Endothelial cell of umbilical vein (primary cell): Measurements from ENCODE around the gene DCLK2. TPM values are rescaled to one million over a fixed set of nuclear protein-coding genes. Genes with fewer than 3 reads are reported as not detected.

Experiments used
- BruUV-seq: library from RNA; stranded (reverse); fragments of 400-500 nt; replicated peaks from 2 replicates; lab custom pipeline; 2021; lab: Mats Ljungman, UMichigan
- CTCF ChIA-PET: fragments of 300-600, 350-600 bp; sonication (Branson Sonifier 250); formaldehyde crosslinking; loops from one replicate; lab custom pipeline; 2021; ENCODE audit warnings: antibody characterized with exemption, inconsistent platforms; lab: Charles Lee
- POLR2A ChIA-PET: fragments of 300-600, 350-600 bp; sonication (Branson Sonifier 250); formaldehyde crosslinking; loops from one replicate; lab custom pipeline; 2021; ENCODE audit warnings: antibody characterized with exemption, inconsistent platforms; lab: Charles Lee
- DNase-seq: peaks from one replicate; pipeline ENCODE4 v3.0.0-alpha.2; 2011; ENCODE audit warnings: low read depth, low spot score
- FAIRE-seq: peaks from 2 replicates; lab custom pipeline; 2011; peaks lifted over from hg19 to GRCh38; lab: Jason Lieb, UNC
- H2AFZ ChIP-seq: 2 replicates; pipeline ENCODE4 v1.6.0; 2012; ENCODE audit warnings: low read depth, low read length, control low read depth, inconsistent platforms
- H3K27ac ChIP-seq: 2 replicates; pipeline ENCODE4 v1.5.1; 2011; ENCODE audit warnings: low read depth, mild to moderate bottlenecking, control low read depth, low read length, moderate library complexity; ENCODE audit not compliant: insufficient read depth
- H3K27me3 ChIP-seq, 2 experiments: 2 replicates each; pipeline versions ENCODE4 v1.6.0 to v1.6.1; 2011; ENCODE audit warnings: low read length in 2 of 2, mixed read lengths in 1 of 2; ENCODE audit not compliant: control insufficient read depth in 2 of 2, insufficient read depth in 2 of 2
- H3K36me3 ChIP-seq, 2 experiments: 2 replicates in 1 of 2; 3 replicates in 1 of 2; pipeline ENCODE4 v1.5.1; 2011; ENCODE audit warnings: low read length in 2 of 2, mild to moderate bottlenecking in 1 of 2, moderate library complexity in 1 of 2; ENCODE audit not compliant: control insufficient read depth in 2 of 2, insufficient read depth in 2 of 2; ENCODE audit errors: extremely low read depth in 1 of 2
- H3K4me1 ChIP-seq: 3 replicates; pipeline ENCODE4 v1.5.1; 2011; ENCODE audit warnings: mild to moderate bottlenecking, low read length; ENCODE audit not compliant: control insufficient read depth, insufficient read depth; ENCODE audit errors: extremely low read depth
- H3K4me2 ChIP-seq: 2 replicates; pipeline ENCODE4 v1.6.1; 2011; ENCODE audit warnings: low read length, control low read depth, mixed read lengths; ENCODE audit not compliant: insufficient read depth
- H3K4me3 ChIP-seq, 3 experiments: fragments of 200-600 bp in 1 of 3; sonication (generic), shearing (Covaris generic) in 1 of 3; replicated peaks in 1 of 3; 2 replicates each; pipeline ENCODE4 v1.5.1; 2011 to 2016; ENCODE audit warnings: control low read depth in 3 of 3, low read length in 3 of 3, mild to moderate bottlenecking in 2 of 3, inconsistent platforms in 1 of 3, low read depth in 1 of 3, moderate library complexity in 1 of 3; ENCODE audit not compliant: insufficient read depth in 1 of 3
- H3K79me2 ChIP-seq: 2 replicates; pipeline ENCODE4 v1.6.0; 2012; ENCODE audit warnings: low read length, inconsistent platforms; ENCODE audit not compliant: control insufficient read depth, insufficient read depth
- H3K9ac ChIP-seq: replicated peaks from 2 replicates; pipeline ENCODE3; 2011; ENCODE audit warnings: low read length, control low read depth; ENCODE audit not compliant: insufficient read depth; ENCODE audit errors: extremely low read depth
- H3K9me1 ChIP-seq: replicated peaks from 3 replicates; pipeline ENCODE4 v1.6.0; 2011; ENCODE audit warnings: mild to moderate bottlenecking, low read length; ENCODE audit not compliant: control insufficient read depth, insufficient read depth; ENCODE audit errors: extremely low read depth
- H3K9me3 ChIP-seq: replicated peaks from 2 replicates; pipeline ENCODE4 v1.5.1; 2012; ENCODE audit warnings: low read length, inconsistent platforms; ENCODE audit not compliant: control insufficient read depth, insufficient read depth
- H4K20me1 ChIP-seq: replicated peaks from 2 replicates; pipeline ENCODE3; 2011; ENCODE audit warnings: mild to moderate bottlenecking, low read length; ENCODE audit not compliant: control insufficient read depth, insufficient read depth; ENCODE audit errors: extremely low read depth
- CTCF ChIP-seq, 2 donors: IDR thresholded peaks; 1 replicate in 1 of 2; 2 replicates in 1 of 2; pipeline ENCODE4 v1.5.1; 2011; ENCODE audit warnings: low read length in 2 of 2, mild to moderate bottlenecking in 2 of 2, moderate library complexity in 2 of 2, control low read depth in 1 of 2, inconsistent platforms in 1 of 2, low read depth in 1 of 2; ENCODE audit not compliant: insufficient read depth in 1 of 2; ENCODE audit errors: extremely low read depth in 1 of 2
- EZH2 ChIP-seq: IDR thresholded peaks from 2 replicates; pipeline ENCODE4 v1.6.1; 2012; ENCODE audit warnings: borderline replicate concordance, low read depth, mild to moderate bottlenecking, moderate library complexity, low read length, inconsistent platforms; ENCODE audit not compliant: severe bottlenecking
- FOS ChIP-seq: IDR thresholded peaks from 2 replicates; pipeline ENCODE4 v1.6.1; 2011; ENCODE audit warnings: mild to moderate bottlenecking, low read length, moderate library complexity, borderline replicate concordance; ENCODE audit not compliant: insufficient read depth
- GATA2 ChIP-seq: IDR thresholded peaks from 2 replicates; pipeline ENCODE4 v1.7.0; 2011; ENCODE audit warnings: low read depth, mild to moderate bottlenecking, moderate library complexity, mixed read lengths, low read length; ENCODE audit not compliant: insufficient read length, insufficient read depth
- JUN ChIP-seq: IDR thresholded peaks from 2 replicates; pipeline ENCODE4 v1.6.1; 2011; ENCODE audit warnings: borderline replicate concordance, low read depth; ENCODE audit not compliant: insufficient read length, insufficient read depth
- MAX ChIP-seq: IDR thresholded peaks from 2 replicates; pipeline ENCODE4 v1.6.1; 2011; ENCODE audit not compliant: insufficient read depth, insufficient read length
- MYC ChIP-seq: IDR thresholded peaks from one replicate; pipeline ENCODE4 v1.6.1; 2011; ENCODE audit warnings: mild to moderate bottlenecking, low read depth, low read length
- POLR2A ChIP-seq: IDR thresholded peaks from 2 replicates; pipeline ENCODE4 v1.6.1; 2012; ENCODE audit warnings: low read depth, mild to moderate bottlenecking, control low read depth, low read length
- POLR2AphosphoS5 ChIP-seq: IDR thresholded peaks from 2 replicates; pipeline ENCODE4 v1.6.1; 2012; ENCODE audit warnings: low read depth, mild to moderate bottlenecking, control low read depth, low read length, moderate library complexity; ENCODE audit not compliant: insufficient read depth
- dilution Hi-C: fragments of 300-500 bp; cut with MboI; formaldehyde crosslinking; loops from one replicate; pipeline ENCODE4 v1.15.0; 2019; ENCODE audit warnings: low sequenced_read_pairs; ENCODE audit not compliant: extremely low pct_ligation_motif_present
- intact Hi-C: fragments of 100-400 bp; cut with micrococcal nuclease; formaldehyde crosslinking; loops from one replicate; pipeline ENCODE4 v1.10.0; 2022
- polyA plus RNA-seq, 4 experiments: library from polyadenylated mRNA; depleted of rRNA in 3 of 4; stranded (reverse) in 3 of 4; unstranded in 1 of 4; fragments of >200 nt; gene quantifications; 2 replicates each; pipeline versions ENCODE4 v1.2.1 to v1.2.3, GENCODE V29; 2011 to 2012; ENCODE audit warnings: missing spikeins in 1 of 4
- total RNA-seq: library from RNA; stranded (reverse); gene quantifications from 2 replicates; pipeline ENCODE4 v1.2.3, GENCODE V29; 2021

Gene DCLK2
- total and polyA plus RNA-seq, 2 donors (not counting 3 experiments of a cell fraction or from before 2014, with no cell fraction given): 1.7 to 4.7 TPM

- dilution Hi-C loops: no loop called here
- intact Hi-C loops: loop anchor here (1.0 to 5.0 kb wide), 5 partner anchors 20 to 165 kb away; no protein-coding TSS in a partner anchor
Observed at GRCh38 chr4:150078579-150079080, 385 bp downstream of the DCLK2 start.

More at GRCh38 chr4:150078579-150079080, 385 bp downstream of the DCLK2 start:
- DNase-seq (peak; percentile 57), FAIRE-seq (no peak)
- H3K27ac ChIP-seq: peak overlapping the region; percentile 35
- H3K79me2 ChIP-seq: no peaks in the 10 kb centered on the region
- no peaks in the 10 kb centered on the region for H3K36me3 ChIP-seq
- H3K4me3 ChIP-seq: peak overlapping the region; percentile 47 to 65 (median 59)
- peak overlapping the region; percentile 62 for H3K9ac ChIP-seq
- POLR2A ChIA-PET: no interaction called here
- TF ChIP-seq JUN: no peak
- no peak for TF ChIP-seq GATA2
- no peak for TF ChIP-seq MYC
- TF ChIP-seq EZH2: no peak
- no peak for TF ChIP-seq MAX
- TF ChIP-seq POLR2AphosphoS5: no peak
- no peak for TF ChIP-seq FOS
- TF ChIP-seq POLR2A: no peak
- TF ChIP-seq CTCF (IDR thresholded peaks at IDR 0.05; ENCODE audit: extremely low read depth in 1 of 2, insufficient read depth in 1 of 2, low read depth in 1 of 2, low read length in 2 of 2): no peak
- H4K20me1 ChIP-seq: no peaks in the 10 kb centered on the region
- H3K9me1 ChIP-seq: no peaks in the 10 kb centered on the region
- H3K4me2 ChIP-seq: peak overlapping the region; percentile 50
- CTCF ChIA-PET: interaction anchor here (0.6 to 3.1 kb wide), 7 partner anchors 21 to 169 kb away, joined by 4 to 20 read pairs (median 7); no protein-coding TSS in a partner anchor
- H3K27me3 ChIP-seq: no peaks in the 10 kb centered on the region
- H3K9me3 ChIP-seq: no peaks in the 10 kb centered on the region
- BruUV-seq: no TSS peak
- peak overlapping the region; percentile 77 for H2AFZ ChIP-seq
- peaks cover 9% of the 10 kb centered on the region for H3K4me1 ChIP-seq
